Hepatocyte (in vitro differentiated cells): Measurements from ENCODE around the gene FOSB. TPM values are rescaled to one million over a fixed set of nuclear protein-coding genes. Genes with fewer than 3 reads are reported as not detected.

Source experiments
- DNase-seq: peaks from one replicate; pipeline ENCODE4 v3.0.0-alpha.2; 2016; ENCODE audit warnings: low spot score
- H2AFZ ChIP-seq: fragments of 200-600 bp; sonication (generic); 2 replicates; pipeline ENCODE4 v1.6.0; 2016; ENCODE audit warnings: antibody characterized with exemption, mild to moderate bottlenecking
- H3K27ac ChIP-seq: fragments of 200-600 bp; sonication (generic); 2 replicates; pipeline ENCODE4 v1.5.1; 2016; ENCODE audit warnings: mild to moderate bottlenecking
- H3K27me3 ChIP-seq: fragments of 200-600 bp; sonication (generic); 2 replicates; pipeline ENCODE4 v1.6.1; 2016
- H3K36me3 ChIP-seq: fragments of 200-600 bp; sonication (generic); replicated peaks from 2 replicates; pipeline ENCODE4 v1.5.1; 2016; ENCODE audit warnings: low read depth; ENCODE audit not compliant: insufficient read depth
- H3K4me1 ChIP-seq: fragments of 200-600 bp; sonication (generic); 2 replicates; pipeline ENCODE4 v1.5.1; 2016; ENCODE audit warnings: mild to moderate bottlenecking, moderate library complexity; ENCODE audit not compliant: insufficient read depth
- H3K4me2 ChIP-seq: fragments of 200-600 bp; sonication (generic); 2 replicates; pipeline ENCODE4 v1.6.0; 2016
- H3K4me3 ChIP-seq: fragments of 200-600 bp; sonication (generic); 2 replicates; pipeline ENCODE4 v1.5.1; 2016; ENCODE audit warnings: mild to moderate bottlenecking
- H3K79me2 ChIP-seq: fragments of 200-600 bp; sonication (generic); 2 replicates; pipeline ENCODE4 v1.6.0; 2017; ENCODE audit warnings: mild to moderate bottlenecking
- H3K9me2 ChIP-seq: fragments of 200-600 bp; sonication (generic); replicated peaks from 2 replicates; pipeline ENCODE4 v1.6.0; 2017; ENCODE audit warnings: mild to moderate bottlenecking; ENCODE audit not compliant: insufficient read depth
- H3K9me3 ChIP-seq: fragments of 200-600 bp; sonication (generic); 2 replicates; pipeline ENCODE4 v1.5.1; 2016; ENCODE audit warnings: low read depth, mild to moderate bottlenecking
- H4K20me1 ChIP-seq: fragments of 200-600 bp; sonication (generic); 2 replicates; pipeline ENCODE4 v1.6.0; 2016; ENCODE audit warnings: mild to moderate bottlenecking; ENCODE audit not compliant: insufficient read depth, poor library complexity, severe bottlenecking
- EZH2 ChIP-seq: fragments of 200-600 bp; sonication (generic); IDR thresholded peaks from 2 replicates; pipeline ENCODE4 v1.6.1; 2016; ENCODE audit warnings: antibody characterized with exemption, mild to moderate bottlenecking, borderline replicate concordance
- EZH2phosphoT487 ChIP-seq: fragments of 200-600 bp; sonication (generic); IDR thresholded peaks from one replicate; pipeline ENCODE4 v1.6.1; 2018; ENCODE audit warnings: antibody characterized with exemption, mild to moderate bottlenecking, low read depth, moderate library complexity; ENCODE audit not compliant: unreplicated experiment, severe bottlenecking
- WGBS: methylation state at CpG from one replicate; pipeline ENCODE4 v1.1.6; 2016; ENCODE audit warnings: low lambda C conversion rate; ENCODE audit errors: missing lambda C conversion rate; 5-methylcytosine and 5-hydroxymethylcytosine counted together
- polyA plus RNA-seq: library from polyadenylated mRNA; unstranded; fragments of >200 nt; fragmentation: Nextera tagmentation; extraction: Ambion mirVana; gene quantifications from 2 replicates; pipeline ENCODE4 v1.2.1, GENCODE V29; 2016
- total RNA-seq: library from RNA; depleted of rRNA; stranded (reverse); fragments of >200 nt; gene quantifications from 2 replicates; pipeline ENCODE4 v1.2.3, GENCODE V29; 2014
- TF ChIP-seq, protein P1 (sequence below): fragments of 200-600 bp; sonication (generic); IDR thresholded peaks from 2 replicates; pipeline ENCODE4 v1.5.1; 2016; ENCODE audit warnings: antibody characterized with exemption, mild to moderate bottlenecking; ENCODE audit not compliant: poor library complexity

Gene FOSB
- total and polyA plus RNA-seq, 2 experiments from 2014 or later, result 73.1 to 114 TPM

DNA sequence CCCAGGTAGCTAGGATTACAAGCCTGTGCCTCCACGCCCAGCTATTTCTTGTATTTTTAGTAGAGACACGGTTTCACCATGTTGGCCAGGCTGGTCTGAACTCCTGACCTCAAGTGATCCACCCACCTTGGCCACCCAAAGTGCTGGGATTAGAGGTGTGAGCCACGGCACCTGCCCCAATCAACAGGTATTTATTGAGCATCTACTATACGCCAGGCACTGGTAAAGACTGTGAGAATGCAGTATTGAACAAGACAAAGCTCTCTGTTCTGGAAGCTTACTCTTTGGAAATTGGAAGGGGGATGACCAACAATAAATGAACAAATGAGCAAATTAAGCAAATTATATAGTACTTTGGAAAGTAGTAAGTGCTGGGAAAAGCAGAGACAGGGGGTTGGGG lies 22.7 kb upstream of the FOSB start:
- H3K9me3 ChIP-seq, result no peaks in the 10 kb centered on the region
- WGBS, result 89% methylated on average over 4 of the region's 4 CpGs
- no peaks in the 10 kb centered on the region for H3K36me3 ChIP-seq
- H3K4me3 ChIP-seq, result no peak overlapping the region
- H3K27ac ChIP-seq, result no peak overlapping the region
- no peaks in the 10 kb centered on the region for H3K79me2 ChIP-seq
- H2AFZ ChIP-seq, result no peak overlapping the region
- H3K9me2 ChIP-seq, result no peaks in the 10 kb centered on the region
- H3K27me3 ChIP-seq, result no peaks in the 10 kb centered on the region
- peaks cover 17% of the 10 kb centered on the region for H3K4me1 ChIP-seq
- H4K20me1 ChIP-seq, result no peaks in the 10 kb centered on the region
- DNase-seq, result no peak
- no peak for TF ChIP-seq EZH2phosphoT487
- TF ChIP-seq EZH2, result no peak
- TF ChIP-seq, protein P1, sequence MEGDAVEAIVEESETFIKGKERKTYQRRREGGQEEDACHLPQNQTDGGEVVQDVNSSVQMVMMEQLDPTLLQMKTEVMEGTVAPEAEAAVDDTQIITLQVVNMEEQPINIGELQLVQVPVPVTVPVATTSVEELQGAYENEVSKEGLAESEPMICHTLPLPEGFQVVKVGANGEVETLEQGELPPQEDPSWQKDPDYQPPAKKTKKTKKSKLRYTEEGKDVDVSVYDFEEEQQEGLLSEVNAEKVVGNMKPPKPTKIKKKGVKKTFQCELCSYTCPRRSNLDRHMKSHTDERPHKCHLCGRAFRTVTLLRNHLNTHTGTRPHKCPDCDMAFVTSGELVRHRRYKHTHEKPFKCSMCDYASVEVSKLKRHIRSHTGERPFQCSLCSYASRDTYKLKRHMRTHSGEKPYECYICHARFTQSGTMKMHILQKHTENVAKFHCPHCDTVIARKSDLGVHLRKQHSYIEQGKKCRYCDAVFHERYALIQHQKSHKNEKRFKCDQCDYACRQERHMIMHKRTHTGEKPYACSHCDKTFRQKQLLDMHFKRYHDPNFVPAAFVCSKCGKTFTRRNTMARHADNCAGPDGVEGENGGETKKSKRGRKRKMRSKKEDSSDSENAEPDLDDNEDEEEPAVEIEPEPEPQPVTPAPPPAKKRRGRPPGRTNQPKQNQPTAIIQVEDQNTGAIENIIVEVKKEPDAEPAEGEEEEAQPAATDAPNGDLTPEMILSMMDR, result no peak
- no peak overlapping the region for H3K4me2 ChIP-seq

- Histone ChIP-seq H3K4me3 (no peak overlapping the region), H3K36me3 (no peaks in the 10 kb centered on the region), H3K9me2 (no peaks in the 10 kb centered on the region), H3K79me2 (no peaks in the 10 kb centered on the region), H3K4me2 (no peak overlapping the region), H3K27ac (no peak overlapping the region), H2AFZ (no peak overlapping the region), H3K4me1 (peaks cover 16% of the 10 kb centered on the region), H3K9me3 (no peaks in the 10 kb centered on the region), H3K27me3 (no peaks in the 10 kb centered on the region), H4K20me1 (no peaks in the 10 kb centered on the region)
- DNase-seq, result peak; percentile 41
- WGBS, result 84% methylated on average over 6 of the region's 6 CpGs
- no peak for TF ChIP-seq EZH2phosphoT487
- TF ChIP-seq, protein P1, result peak; percentile 21
- no peak for TF ChIP-seq EZH2
Observed at GRCh38 chr19:45446295-45446694, 21.5 kb upstream of the FOSB start.

DNA sequence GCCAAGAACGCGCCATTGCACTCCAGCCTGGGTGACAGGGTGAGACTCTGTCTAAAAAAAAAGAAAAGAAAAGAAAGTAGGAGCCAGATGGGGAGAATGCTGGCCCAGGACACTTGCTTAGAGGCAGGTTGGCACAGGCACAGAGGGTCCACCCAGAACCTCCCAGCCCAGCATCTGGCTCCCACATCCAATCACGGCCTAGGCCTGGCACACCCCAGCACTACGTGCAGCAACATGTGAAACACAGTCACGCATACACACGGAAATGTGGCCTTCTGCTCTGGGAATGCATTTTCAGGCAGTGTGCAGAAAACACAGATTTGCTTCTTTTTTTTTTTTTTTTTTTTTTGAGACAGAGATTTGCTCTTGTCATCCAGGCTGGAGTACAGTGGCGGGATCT lies 20.9 kb upstream of the FOSB start:
- Histone ChIP-seq H3K27ac (peak overlapping the region; percentile 72), H3K4me1 (peaks cover 16% of the 10 kb centered on the region), H3K27me3 (no peaks in the 10 kb centered on the region)

More for the DNA sequence above, 20.9 kb upstream of the FOSB start:
- no peaks in the 10 kb centered on the region for H3K79me2 ChIP-seq
- no peaks in the 10 kb centered on the region for H3K9me2 ChIP-seq
- no peak for TF ChIP-seq EZH2phosphoT487
- TF ChIP-seq, protein P1, result no peak
- TF ChIP-seq EZH2, result no peak
- no peak overlapping the region for H3K4me2 ChIP-seq
- no peaks in the 10 kb centered on the region for H3K36me3 ChIP-seq
- 86% methylated on average over 7 of the region's 7 CpGs for WGBS
- H2AFZ ChIP-seq, result no peak overlapping the region
- peak; percentile 10 for DNase-seq
- H3K9me3 ChIP-seq, result no peaks in the 10 kb centered on the region
- H4K20me1 ChIP-seq, result no peaks in the 10 kb centered on the region
- no peak overlapping the region for H3K4me3 ChIP-seq
